Trophoblast cell (in vitro differentiated cells and primary cell): ENCODE results near the gene TINCR. TPM values are rescaled to one million over a fixed set of nuclear protein-coding genes. Genes with fewer than 3 reads are reported as not detected.

Experiments
- DNase-seq, 2 donors: peaks; one replicate each; pipeline ENCODE4 v3.0.0-alpha.2; 2016
- H2AFZ ChIP-seq: 2 replicates; pipeline ENCODE4 v1.6.1; 2013; ENCODE audit warnings: low read length, moderate library complexity, mild to moderate bottlenecking; ENCODE audit not compliant: insufficient read depth, poor library complexity
- H2AK5ac ChIP-seq: 2 replicates; pipeline ENCODE4 v1.6.1; 2013; ENCODE audit warnings: mild to moderate bottlenecking, low read length
- H2BK120ac ChIP-seq: 2 replicates; pipeline ENCODE4 v1.6.1; 2013; ENCODE audit warnings: low read length, mild to moderate bottlenecking, moderate library complexity; ENCODE audit not compliant: insufficient read depth, poor library complexity
- H2BK12ac ChIP-seq: 2 replicates; pipeline ENCODE4 v1.6.1; 2013; ENCODE audit warnings: mild to moderate bottlenecking, low read length, moderate library complexity
- H2BK5ac ChIP-seq: 2 replicates; pipeline ENCODE4 v1.6.1; 2013; ENCODE audit warnings: low read length, low read depth, moderate library complexity, mild to moderate bottlenecking; ENCODE audit not compliant: poor library complexity
- H3K14ac ChIP-seq: 2 replicates; pipeline ENCODE4 v1.6.1; 2013; ENCODE audit warnings: mild to moderate bottlenecking, low read length
- H3K18ac ChIP-seq: 2 replicates; pipeline ENCODE4 v1.6.1; 2013; ENCODE audit warnings: mild to moderate bottlenecking, low read length
- H3K23ac ChIP-seq: 2 replicates; pipeline ENCODE4 v1.6.1; 2013; ENCODE audit warnings: low read length
- H3K27ac ChIP-seq: 2 replicates; pipeline ENCODE4 v1.5.1; 2013; ENCODE audit warnings: low read depth, mild to moderate bottlenecking, inconsistent platforms, low read length, moderate library complexity
- H3K27me3 ChIP-seq: 2 replicates; pipeline ENCODE4 v1.6.1; 2013; ENCODE audit warnings: inconsistent platforms, mild to moderate bottlenecking, low read length, moderate library complexity; ENCODE audit not compliant: insufficient read depth
- H3K36me3 ChIP-seq, 2 experiments: 1 replicate in 1 of 2; 2 replicates in 1 of 2; pipeline ENCODE4 v1.6.1; 2013; ENCODE audit warnings: low read length in 2 of 2, mild to moderate bottlenecking in 2 of 2, moderate library complexity in 1 of 2; ENCODE audit not compliant: insufficient read depth in 2 of 2, control insufficient read depth in 1 of 2
- H3K4ac ChIP-seq: 2 replicates; pipeline ENCODE4 v1.6.1; 2013; ENCODE audit warnings: low read depth, mild to moderate bottlenecking, low read length, moderate library complexity
- H3K4me1 ChIP-seq, 2 experiments: 1 replicate in 1 of 2; 2 replicates in 1 of 2; pipeline ENCODE4 v1.6.1; 2013; ENCODE audit warnings: low read length in 2 of 2, mild to moderate bottlenecking in 2 of 2, moderate library complexity in 1 of 2; ENCODE audit not compliant: insufficient read depth in 2 of 2, control insufficient read depth in 1 of 2
- H3K4me2 ChIP-seq: 2 replicates; pipeline ENCODE4 v1.6.1; 2013; ENCODE audit warnings: inconsistent platforms, mild to moderate bottlenecking, low read length, moderate library complexity
- H3K4me3 ChIP-seq: 2 replicates; pipeline ENCODE4 v1.5.1; 2013; ENCODE audit warnings: mild to moderate bottlenecking, low read depth, low read length, inconsistent platforms
- H3K79me1 ChIP-seq: one replicate; pipeline ENCODE4 v1.6.1; 2013; ENCODE audit warnings: low read length
- H3K79me2 ChIP-seq: 2 replicates; pipeline ENCODE4 v1.6.1; 2013; ENCODE audit warnings: low read length, mild to moderate bottlenecking; ENCODE audit not compliant: control insufficient read depth, insufficient read depth, poor library complexity
- H3K9ac ChIP-seq: 2 replicates; pipeline ENCODE4 v1.6.1; 2013; ENCODE audit warnings: mild to moderate bottlenecking, low read length
- H3K9me3 ChIP-seq: 2 replicates; pipeline ENCODE4 v1.6.1; 2013; ENCODE audit warnings: low read depth, mild to moderate bottlenecking, control low read depth, inconsistent platforms, low read length; ENCODE audit not compliant: insufficient read depth
- H4K12ac ChIP-seq: 2 replicates; pipeline ENCODE4 v1.6.1; 2013; ENCODE audit warnings: low read depth, mild to moderate bottlenecking, low read length, moderate library complexity
- H4K8ac ChIP-seq: 2 replicates; pipeline ENCODE4 v1.6.1; 2013; ENCODE audit warnings: low read depth, mild to moderate bottlenecking, low read length, moderate library complexity
- H4K91ac ChIP-seq: one replicate; pipeline ENCODE4 v1.6.1; 2013; ENCODE audit warnings: low read depth, mild to moderate bottlenecking, low read length, moderate library complexity
- WGBS: extraction: QIAGEN DNeasy Blood & Tissue Kit; methylation state at CpG from one replicate; pipeline ENCODE4 v1.1.7; 2013; ENCODE audit warnings: missing lambda C conversion rate; ENCODE audit not compliant: insufficient read length, insufficient coverage; ENCODE audit errors: extremely low coverage; 5-methylcytosine and 5-hydroxymethylcytosine counted together
- polyA plus RNA-seq: library from polyadenylated mRNA; stranded (reverse); fragments of 200-250 nt; gene quantifications from 2 replicates; pipeline ENCODE4 v1.2.3, GENCODE V29; 2013

Gene TINCR
- 72.9 and 77.9 TPM in 2 replicates for polyA plus RNA-seq

GRCh38 chr19:5567360-5567969 is at the start of gene TINCR:
Gene TINCR (minus strand): TSS chr19:5567953.
- peaks cover 2% of the 10 kb centered on the region for H3K79me2 ChIP-seq
- no peak within 1 kb of the TSS for H2AFZ ChIP-seq
- WGBS, result no CpG with 5 or more reads among the region's 63 CpGs
- H3K27ac ChIP-seq, result peak within 1 kb of the TSS; percentile 48
- no peak within 1 kb of the TSS for H3K9ac ChIP-seq
- peak within 1 kb of the TSS; percentile 23 for H3K14ac ChIP-seq
- peak in 1 of 2 donors; percentile 37 for DNase-seq
- H3K9me3 ChIP-seq, result peaks cover 4% of the 10 kb centered on the region
- H3K18ac ChIP-seq, result peak within 1 kb of the TSS; percentile 20
- H3K36me3 ChIP-seq, result no peaks in the 10 kb centered on the region
- peaks cover 10% of the 10 kb centered on the region for H3K79me1 ChIP-seq
- no peak within 1 kb of the TSS for H4K12ac ChIP-seq
- no peak within 1 kb of the TSS for H3K23ac ChIP-seq
- no peak within 1 kb of the TSS for H2AK5ac ChIP-seq
- H3K4me2 ChIP-seq, result peak within 1 kb of the TSS; percentile 65
- H3K4ac ChIP-seq, result no peak within 1 kb of the TSS
- peak within 1 kb of the TSS; percentile 30 for H4K91ac ChIP-seq
- H2BK12ac ChIP-seq, result no peak within 1 kb of the TSS
- H3K27me3 ChIP-seq, result no peaks in the 10 kb centered on the region
- peak within 1 kb of the TSS; percentile 49 for H4K8ac ChIP-seq
- H3K4me3 ChIP-seq, result peak within 1 kb of the TSS; percentile 60
- no peak within 1 kb of the TSS for H2BK120ac ChIP-seq
- H3K4me1 ChIP-seq, result peaks cover 3 to 8% of the 10 kb centered on the region in 2 experiments
- no peak within 1 kb of the TSS for H2BK5ac ChIP-seq

- no peak overlapping the region for H3K9ac ChIP-seq
- no CpG with 5 or more reads among the region's 1 CpG for WGBS
- no peak overlapping the region for H4K12ac ChIP-seq
- H3K79me2 ChIP-seq, result peaks cover 11% of the 10 kb centered on the region
- no peaks in the 10 kb centered on the region for H3K9me3 ChIP-seq
- no peak overlapping the region for H3K14ac ChIP-seq
- peaks cover 1% of the 10 kb centered on the region for H3K79me1 ChIP-seq
- H2AK5ac ChIP-seq, result no peak overlapping the region
- H3K23ac ChIP-seq, result no peak overlapping the region
- H2BK120ac ChIP-seq, result no peak overlapping the region
- H2BK12ac ChIP-seq, result no peak overlapping the region
- no peak overlapping the region for H4K91ac ChIP-seq
- H3K4me2 ChIP-seq, result no peak overlapping the region
- H3K4me3 ChIP-seq, result no peak overlapping the region
- H3K36me3 ChIP-seq, result peaks cover 40 to 65% of the 10 kb centered on the region in 2 experiments
- H2BK5ac ChIP-seq, result no peak overlapping the region
- no peak overlapping the region for H3K27ac ChIP-seq
- no peak overlapping the region for H3K18ac ChIP-seq
- H3K27me3 ChIP-seq, result no peaks in the 10 kb centered on the region
- peaks cover 7 to 8% of the 10 kb centered on the region in 2 experiments for H3K4me1 ChIP-seq
- H3K4ac ChIP-seq, result no peak overlapping the region
- no peak for DNase-seq
- H4K8ac ChIP-seq, result no peak overlapping the region
- H2AFZ ChIP-seq, result no peak overlapping the region
Measured at GRCh38 chr19:5617080-5617479, 49.3 kb upstream of the TINCR start.

- Histone ChIP-seq H4K12ac (no peak overlapping the region), H2AK5ac (no peak overlapping the region), H3K79me1 (no peaks in the 10 kb centered on the region), H3K36me3 (peaks cover 41 to 65% of the 10 kb centered on the region in 2 experiments), H2AFZ (no peak overlapping the region), H3K9ac (no peak overlapping the region), H3K27me3 (no peaks in the 10 kb centered on the region), H3K23ac (peak overlapping the region; percentile 42), H3K27ac (no peak overlapping the region), H3K4ac (no peak overlapping the region), H2BK5ac (no peak overlapping the region), H3K4me3 (no peak overlapping the region), H3K18ac (no peak overlapping the region), H4K91ac (no peak overlapping the region), H3K4me2 (no peak overlapping the region), H2BK12ac (no peak overlapping the region), H3K14ac (no peak overlapping the region), H3K4me1 (no peaks in the 10 kb centered on the region), H3K79me2 (peaks cover 2% of the 10 kb centered on the region), H2BK120ac (no peak overlapping the region), H3K9me3 (no peaks in the 10 kb centered on the region), H4K8ac (no peak overlapping the region)
- no CpG with 5 or more reads among the region's 17 CpGs for WGBS
- DNase-seq, result no peak
Measured at GRCh38 chr19:5615756-5616327, 48.1 kb upstream of the TINCR start.

- no peak overlapping the region for H2AFZ ChIP-seq
- no peak overlapping the region for H3K27ac ChIP-seq
- H2BK5ac ChIP-seq, result no peak overlapping the region
- no peak overlapping the region for H3K9ac ChIP-seq
- H4K8ac ChIP-seq, result no peak overlapping the region
- H3K27me3 ChIP-seq, result no peaks in the 10 kb centered on the region
- H3K14ac ChIP-seq, result no peak overlapping the region
- H4K12ac ChIP-seq, result no peak overlapping the region
- no peak overlapping the region for H2AK5ac ChIP-seq
- H3K79me1 ChIP-seq, result no peaks in the 10 kb centered on the region
- no peaks in the 10 kb centered on the region for H3K9me3 ChIP-seq
- no peak overlapping the region for H3K18ac ChIP-seq
- no peak overlapping the region for H2BK12ac ChIP-seq
- H3K23ac ChIP-seq, result no peak overlapping the region
- no peak for DNase-seq
- no peaks in the 10 kb centered on the region for H3K4me1 ChIP-seq
- WGBS, result no CpG with 5 or more reads among the region's 15 CpGs
- H3K4me3 ChIP-seq, result no peak overlapping the region
- H3K36me3 ChIP-seq, result peaks cover 52 to 68% of the 10 kb centered on the region in 2 experiments
- H3K79me2 ChIP-seq, result no peaks in the 10 kb centered on the region
- no peak overlapping the region for H3K4ac ChIP-seq
- no peak overlapping the region for H2BK120ac ChIP-seq
- H3K4me2 ChIP-seq, result no peak overlapping the region
- H4K91ac ChIP-seq, result no peak overlapping the region
Measured at GRCh38 chr19:5612891-5613865, 45.4 kb upstream of the TINCR start.
